Progenitor cell of endocrine pancreas (in vitro differentiated cells): ENCODE data around the gene ST6GALNAC4. TPM values are rescaled to one million over a fixed set of nuclear protein-coding genes. Genes with fewer than 3 reads are reported as not detected.

ENCODE experiments used
- DNase-seq: peaks from one replicate; pipeline ENCODE4 v3.0.0; 2021; ENCODE audit warnings: low spot score; ENCODE audit not compliant: unreplicated experiment
- H3K27ac Mint-ChIP-seq: 2 replicates; pipeline ENCODE4 v1.8.0; 2021; ENCODE audit warnings: mild to moderate bottlenecking, moderate library complexity, mixed read lengths
- H3K27me3 Mint-ChIP-seq: 2 replicates; pipeline ENCODE4 v1.8.0; 2021; ENCODE audit warnings: mixed read lengths
- H3K36me3 Mint-ChIP-seq: 2 replicates; pipeline ENCODE4 v1.8.0; 2022; ENCODE audit warnings: mixed read lengths; ENCODE audit not compliant: insufficient read depth
- H3K4me1 Mint-ChIP-seq: 2 replicates; pipeline ENCODE4 v1.8.0; 2021; ENCODE audit warnings: low read depth, mixed read lengths
- H3K4me3 Mint-ChIP-seq: 2 replicates; pipeline ENCODE4 v1.8.0; 2021; ENCODE audit warnings: low read depth, mild to moderate bottlenecking, moderate library complexity, mixed read lengths
- H3K9me3 Mint-ChIP-seq: 2 replicates; pipeline ENCODE4 v1.8.0; 2021; ENCODE audit warnings: low read depth, mixed read lengths
- total RNA-seq: library from RNA; stranded (reverse); gene quantifications from 2 replicates; pipeline ENCODE4 v1.2.1, GENCODE V29; 2021
- TF ChIP-seq, protein P1 (sequence below): fragments of 200-600 bp; sonication (generic); IDR thresholded peaks from one replicate; pipeline ENCODE4 v1.5.0; 2021; ENCODE audit warnings: antibody characterized with exemption, mild to moderate bottlenecking; ENCODE audit not compliant: unreplicated experiment

Gene ST6GALNAC4
- total RNA-seq, 1 donor from 2014 or later: 7.7 TPM

- DNase-seq: no peak
- peaks cover 17% of the 10 kb centered on the region for H3K4me1 Mint-ChIP-seq
- peak overlapping the region; percentile 85 for H3K27ac Mint-ChIP-seq
- TF ChIP-seq, protein P1, sequence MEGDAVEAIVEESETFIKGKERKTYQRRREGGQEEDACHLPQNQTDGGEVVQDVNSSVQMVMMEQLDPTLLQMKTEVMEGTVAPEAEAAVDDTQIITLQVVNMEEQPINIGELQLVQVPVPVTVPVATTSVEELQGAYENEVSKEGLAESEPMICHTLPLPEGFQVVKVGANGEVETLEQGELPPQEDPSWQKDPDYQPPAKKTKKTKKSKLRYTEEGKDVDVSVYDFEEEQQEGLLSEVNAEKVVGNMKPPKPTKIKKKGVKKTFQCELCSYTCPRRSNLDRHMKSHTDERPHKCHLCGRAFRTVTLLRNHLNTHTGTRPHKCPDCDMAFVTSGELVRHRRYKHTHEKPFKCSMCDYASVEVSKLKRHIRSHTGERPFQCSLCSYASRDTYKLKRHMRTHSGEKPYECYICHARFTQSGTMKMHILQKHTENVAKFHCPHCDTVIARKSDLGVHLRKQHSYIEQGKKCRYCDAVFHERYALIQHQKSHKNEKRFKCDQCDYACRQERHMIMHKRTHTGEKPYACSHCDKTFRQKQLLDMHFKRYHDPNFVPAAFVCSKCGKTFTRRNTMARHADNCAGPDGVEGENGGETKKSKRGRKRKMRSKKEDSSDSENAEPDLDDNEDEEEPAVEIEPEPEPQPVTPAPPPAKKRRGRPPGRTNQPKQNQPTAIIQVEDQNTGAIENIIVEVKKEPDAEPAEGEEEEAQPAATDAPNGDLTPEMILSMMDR: no peak
- no peaks in the 10 kb centered on the region for H3K27me3 Mint-ChIP-seq
- H3K4me3 Mint-ChIP-seq: no peak overlapping the region
- peaks cover 1% of the 10 kb centered on the region for H3K36me3 Mint-ChIP-seq
- no peaks in the 10 kb centered on the region for H3K9me3 Mint-ChIP-seq
These were observed 33.9 kb upstream of the ST6GALNAC4 start for GRCh38 chr9:127950513-127951289.

- H3K27ac Mint-ChIP-seq: peak overlapping the region; percentile 85
- H3K9me3 Mint-ChIP-seq: no peaks in the 10 kb centered on the region
- TF ChIP-seq, protein P1: no peak
- no peaks in the 10 kb centered on the region for H3K27me3 Mint-ChIP-seq
- no peak for DNase-seq
- H3K4me1 Mint-ChIP-seq: peaks cover 12% of the 10 kb centered on the region
- peaks cover 1% of the 10 kb centered on the region for H3K36me3 Mint-ChIP-seq
- H3K4me3 Mint-ChIP-seq: no peak overlapping the region
These were observed 33.1 kb upstream of the ST6GALNAC4 start for GRCh38 chr9:127949827-127950512.

DNA sequence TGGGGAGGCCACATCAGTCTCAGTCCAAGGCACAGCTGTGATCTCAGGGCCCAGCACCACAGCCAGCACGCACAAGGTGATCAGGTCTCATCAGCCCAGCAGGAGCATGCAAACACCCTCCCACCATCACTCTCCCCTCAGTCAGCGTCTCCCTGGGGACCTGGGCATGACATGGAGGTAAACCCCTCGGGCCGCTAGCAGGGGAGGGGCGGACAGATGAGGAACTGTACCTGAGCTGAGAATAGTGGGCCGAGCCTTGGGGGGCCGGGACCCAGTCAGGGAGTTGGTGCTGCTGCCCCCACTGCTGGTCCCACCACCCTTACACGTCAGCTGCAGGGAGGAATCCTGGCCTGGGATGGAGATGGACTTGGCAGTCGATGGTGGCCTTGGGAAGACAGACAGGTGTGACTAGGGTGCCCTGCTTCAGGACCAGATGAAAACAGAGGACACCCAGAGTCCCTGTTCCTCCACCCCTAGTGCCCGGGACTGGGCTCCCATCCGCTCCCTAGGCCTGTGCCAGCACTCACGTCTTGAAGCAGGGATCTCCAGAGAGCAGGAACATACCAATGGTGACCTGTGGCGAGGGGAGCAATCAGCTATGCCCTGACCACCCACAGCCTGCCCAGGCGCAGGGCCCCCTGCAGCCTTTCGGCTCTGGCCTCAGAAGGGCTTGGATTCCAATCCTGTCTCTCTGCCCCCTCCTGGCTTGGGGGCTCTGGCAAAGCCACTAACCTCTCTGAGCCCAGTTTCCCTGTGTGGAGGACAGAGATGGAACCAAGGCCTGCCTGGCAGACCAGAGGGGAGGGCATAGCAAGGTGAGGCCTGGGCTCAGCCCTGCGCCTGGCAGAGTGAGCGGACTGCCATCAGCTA lies 31.2 kb upstream of the ST6GALNAC4 start:
- TF ChIP-seq, protein P1: no peak
- Mint-ChIP-seq H3K36me3 (peaks cover 5% of the 10 kb centered on the region), H3K27ac (no peak overlapping the region)

DNA sequence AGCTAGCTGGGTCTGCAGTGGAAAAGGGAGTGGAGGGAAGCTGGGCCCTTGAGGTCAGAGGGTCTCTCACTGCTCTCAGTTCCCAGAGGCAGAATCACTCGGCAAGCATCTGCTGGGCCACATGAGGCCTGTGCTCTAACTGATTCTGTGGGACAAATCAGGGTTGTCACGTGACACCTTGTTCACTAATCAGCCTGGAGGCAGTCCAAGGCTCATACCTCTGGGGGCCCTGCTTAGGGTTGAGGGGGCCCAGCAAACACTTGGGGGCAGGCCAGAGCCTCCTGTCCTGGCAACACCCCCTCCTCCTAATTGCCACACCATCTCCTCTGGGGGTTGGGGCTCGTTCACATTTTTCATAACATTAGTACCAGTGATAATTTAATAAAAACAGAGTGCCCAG lies 29.9 kb upstream of the ST6GALNAC4 start:
- no peaks in the 10 kb centered on the region for H3K9me3 Mint-ChIP-seq
- no peak for DNase-seq
- H3K27ac Mint-ChIP-seq: peak overlapping the region; percentile 33
- TF ChIP-seq, protein P1: no peak
- no peak overlapping the region for H3K4me3 Mint-ChIP-seq
- H3K36me3 Mint-ChIP-seq: peaks cover 9% of the 10 kb centered on the region
- no peaks in the 10 kb centered on the region for H3K27me3 Mint-ChIP-seq
- peaks cover 16% of the 10 kb centered on the region for H3K4me1 Mint-ChIP-seq

More for the DNA sequence above, 31.2 kb upstream of the ST6GALNAC4 start:
- H3K4me1 Mint-ChIP-seq: peaks cover 12% of the 10 kb centered on the region
- H3K9me3 Mint-ChIP-seq: no peaks in the 10 kb centered on the region
- no peak overlapping the region for H3K4me3 Mint-ChIP-seq
- DNase-seq: no peak
- no peaks in the 10 kb centered on the region for H3K27me3 Mint-ChIP-seq

- DNase-seq: no peak
- Mint-ChIP-seq H3K4me3 (no peak overlapping the region), H3K27ac (no peak overlapping the region), H3K9me3 (no peaks in the 10 kb centered on the region), H3K36me3 (peaks cover 11% of the 10 kb centered on the region), H3K27me3 (no peaks in the 10 kb centered on the region), H3K4me1 (peaks cover 14% of the 10 kb centered on the region)
- TF ChIP-seq, protein P1: no peak
These were observed 29.1 kb upstream of the ST6GALNAC4 start for GRCh38 chr9:127945942-127946341.
